HEK293 (cell line): ENCODE results near the gene SEC61A2.

ENCODE experiments used
- EGR2 ChIP-seq: fragments of 450-650 bp; formaldehyde crosslinking; IDR thresholded peaks from 2 replicates; pipeline ENCODE4 v1.5.1; 2016; ENCODE audit warnings: low read depth, missing biosample characterization, missing genetic modification characterization
- GFI1B ChIP-seq: fragments of 450-650 bp; formaldehyde crosslinking; IDR thresholded peaks from 2 replicates; pipeline ENCODE4 v1.5.1; 2016; ENCODE audit warnings: missing biosample characterization, missing genetic modification characterization
- GLI4 ChIP-seq: fragments of 450-650 bp; formaldehyde crosslinking; IDR thresholded peaks from 2 replicates; pipeline ENCODE4 v1.5.1; 2016; ENCODE audit warnings: missing biosample characterization, missing genetic modification characterization
- GLIS1 ChIP-seq: fragments of 450-650 bp; formaldehyde crosslinking; IDR thresholded peaks from 2 replicates; pipeline ENCODE4 v1.5.1; 2016; ENCODE audit warnings: missing biosample characterization, missing genetic modification characterization
- HOXD13 ChIP-seq: sonication (generic); formaldehyde crosslinking; IDR thresholded peaks from 2 replicates; pipeline ENCODE4 v1.8.0; 2022; ENCODE audit warnings: missing genetic modification reagents, borderline replicate concordance
- KLF1 ChIP-seq: fragments of 450-650 bp; formaldehyde crosslinking; IDR thresholded peaks from 2 replicates; pipeline ENCODE4 v1.5.1; 2016; ENCODE audit warnings: missing biosample characterization, missing genetic modification characterization
- MYNN ChIP-seq: fragments of 450-650 bp; formaldehyde crosslinking; IDR thresholded peaks from 2 replicates; pipeline ENCODE4 v1.5.1; 2016; ENCODE audit warnings: missing biosample characterization, missing genetic modification characterization, borderline replicate concordance
- OSR2 ChIP-seq: fragments of 450-650 bp; formaldehyde crosslinking; IDR thresholded peaks from 2 replicates; pipeline ENCODE4 v1.5.1; 2016; ENCODE audit warnings: missing biosample characterization, missing genetic modification characterization
- SCRT1 ChIP-seq: fragments of 450-650 bp; formaldehyde crosslinking; IDR thresholded peaks from 2 replicates; pipeline ENCODE4 v1.5.1; 2016; ENCODE audit warnings: missing biosample characterization, missing genetic modification characterization, borderline replicate concordance
- SP2 ChIP-seq: fragments of 450-650 bp; formaldehyde crosslinking; IDR thresholded peaks from 2 replicates; pipeline ENCODE4 v1.5.1; 2016; ENCODE audit warnings: missing biosample characterization, missing genetic modification characterization
- ZBTB21 ChIP-seq: fragments of 450-650 bp; formaldehyde crosslinking; IDR thresholded peaks from 2 replicates; pipeline ENCODE4 v1.5.1; 2017; ENCODE audit warnings: missing biosample characterization, missing genetic modification characterization
- ZNF114 ChIP-seq: fragments of 450-650 bp; formaldehyde crosslinking; IDR thresholded peaks from 2 replicates; pipeline ENCODE4 v1.5.0; 2017; ENCODE audit warnings: missing biosample characterization, missing genetic modification characterization
- ZNF169 ChIP-seq: fragments of 450-650 bp; formaldehyde crosslinking; IDR thresholded peaks from 2 replicates; pipeline ENCODE4 v1.5.1; 2016; ENCODE audit warnings: missing biosample characterization, missing genetic modification characterization
- ZNF184 ChIP-seq: fragments of 450-650 bp; IDR thresholded peaks from 2 replicates; pipeline ENCODE4 v1.5.1; 2018; ENCODE audit warnings: missing biosample characterization, mild to moderate bottlenecking, missing genetic modification characterization
- ZNF223 ChIP-seq: fragments of 450-650 bp; formaldehyde crosslinking; IDR thresholded peaks from 2 replicates; pipeline ENCODE4 v1.5.1; 2016; ENCODE audit warnings: missing biosample characterization, missing genetic modification characterization
- ZNF23 ChIP-seq: fragments of 450-650 bp; formaldehyde crosslinking; IDR thresholded peaks from 2 replicates; pipeline ENCODE4 v1.5.1; 2016; ENCODE audit warnings: missing biosample characterization, missing genetic modification characterization, borderline replicate concordance
- ZNF354C ChIP-seq: fragments of 450-650 bp; formaldehyde crosslinking; IDR thresholded peaks from 2 replicates; pipeline ENCODE4 v1.5.1; 2016; ENCODE audit warnings: missing biosample characterization, missing genetic modification characterization, low read depth, borderline replicate concordance
- ZNF366 ChIP-seq: fragments of 450-650 bp; formaldehyde crosslinking; conservative IDR thresholded peaks from 2 replicates; pipeline ENCODE4 v1.5.1; 2016; ENCODE audit warnings: missing biosample characterization, missing genetic modification characterization
- ZNF37A ChIP-seq: fragments of 450-650 bp; IDR thresholded peaks from 2 replicates; pipeline ENCODE4 v1.5.1; 2018; ENCODE audit warnings: missing biosample characterization, missing genetic modification characterization
- ZNF514 ChIP-seq: fragments of 450-650 bp; formaldehyde crosslinking; IDR thresholded peaks from 2 replicates; pipeline ENCODE4 v1.5.1; 2016; ENCODE audit warnings: missing biosample characterization, missing genetic modification characterization
- ZNF521 ChIP-seq: fragments of 450-650 bp; formaldehyde crosslinking; IDR thresholded peaks from 2 replicates; pipeline ENCODE4 v1.5.1; 2017; ENCODE audit warnings: missing biosample characterization, mild to moderate bottlenecking, missing genetic modification characterization
- ZNF558 ChIP-seq: fragments of 450-650 bp; formaldehyde crosslinking; IDR thresholded peaks from 2 replicates; pipeline ENCODE4 v1.5.1; 2016; ENCODE audit warnings: missing biosample characterization, missing genetic modification characterization
- ZNF621 ChIP-seq: fragments of 450-650 bp; formaldehyde crosslinking; IDR thresholded peaks from 2 replicates; pipeline ENCODE4 v1.5.1; 2017; ENCODE audit warnings: missing biosample characterization, missing genetic modification characterization
- ZNF624 ChIP-seq: fragments of 450-650 bp; formaldehyde crosslinking; IDR thresholded peaks from 2 replicates; pipeline ENCODE4 v1.5.1; 2017; ENCODE audit warnings: missing biosample characterization, missing genetic modification characterization
- ZNF670 ChIP-seq: fragments of 450-650 bp; formaldehyde crosslinking; IDR thresholded peaks from 2 replicates; pipeline ENCODE4 v1.5.1; 2016; ENCODE audit warnings: missing biosample characterization, missing genetic modification characterization, low read depth
- ZNF747 ChIP-seq: fragments of 450-650 bp; formaldehyde crosslinking; IDR thresholded peaks from 2 replicates; pipeline ENCODE4 v1.5.1; 2016; ENCODE audit warnings: missing biosample characterization, missing genetic modification characterization
- ZNF768 ChIP-seq: fragments of 450-650 bp; formaldehyde crosslinking; IDR thresholded peaks from 2 replicates; pipeline ENCODE4 v1.5.1; 2018; ENCODE audit warnings: missing biosample characterization, mild to moderate bottlenecking, missing genetic modification characterization
- ZNF830 ChIP-seq: fragments of 450-650 bp; IDR thresholded peaks from 2 replicates; pipeline ENCODE4 v1.5.0; 2018; ENCODE audit warnings: missing biosample characterization, missing genetic modification characterization, low read depth, mild to moderate bottlenecking, moderate library complexity
- ZNF837 ChIP-seq: fragments of 450-650 bp; formaldehyde crosslinking; IDR thresholded peaks from 2 replicates; pipeline ENCODE4 v1.5.1; 2016; ENCODE audit warnings: missing biosample characterization, missing genetic modification characterization
- ZSCAN4 ChIP-seq: fragments of 450-650 bp; formaldehyde crosslinking; IDR thresholded peaks from 2 replicates; pipeline ENCODE4 v1.5.1; 2017; ENCODE audit warnings: missing biosample characterization, missing genetic modification characterization
- ZSCAN5A ChIP-seq: fragments of 450-650 bp; formaldehyde crosslinking; IDR thresholded peaks from 2 replicates; pipeline ENCODE4 v1.5.1; 2016; ENCODE audit warnings: missing biosample characterization, missing genetic modification characterization
- TF ChIP-seq, protein P1 (sequence below): fragments of 450-650 bp; formaldehyde crosslinking; IDR thresholded peaks from 2 replicates; pipeline ENCODE4 v1.5.1; 2016; ENCODE audit warnings: missing biosample characterization, missing genetic modification characterization
- TF ChIP-seq, protein P2 (sequence below): fragments of 450-650 bp; IDR thresholded peaks from 2 replicates; pipeline ENCODE4 v1.5.1; 2018; ENCODE audit warnings: missing biosample characterization, missing genetic modification characterization
- TF ChIP-seq, protein P3 (sequence below): fragments of 450-650 bp; formaldehyde crosslinking; IDR thresholded peaks from 2 replicates; pipeline ENCODE4 v1.5.1; 2017; ENCODE audit warnings: missing biosample characterization, missing genetic modification characterization

The SEC61A2 gene

GRCh38 chr10:12195603-12196506, 66.4 kb downstream of the SEC61A2 start, which contains the start of the genes CDC123 and NUDT5 (continued):
- TF ChIP-seq ZNF23 (tag by site-specific recombination): no peak
- no peak for TF ChIP-seq ZNF670 (tag by site-specific recombination)
- TF ChIP-seq GLI4 (tag by site-specific recombination): no peak
- TF ChIP-seq ZSCAN4 (tag by site-specific recombination): 0 out of 2 replicates have a peak, but pooled peaks have one; percentile 38
- TF ChIP-seq ZNF747 (tag by site-specific recombination): no peak
- TF ChIP-seq, protein P1, sequence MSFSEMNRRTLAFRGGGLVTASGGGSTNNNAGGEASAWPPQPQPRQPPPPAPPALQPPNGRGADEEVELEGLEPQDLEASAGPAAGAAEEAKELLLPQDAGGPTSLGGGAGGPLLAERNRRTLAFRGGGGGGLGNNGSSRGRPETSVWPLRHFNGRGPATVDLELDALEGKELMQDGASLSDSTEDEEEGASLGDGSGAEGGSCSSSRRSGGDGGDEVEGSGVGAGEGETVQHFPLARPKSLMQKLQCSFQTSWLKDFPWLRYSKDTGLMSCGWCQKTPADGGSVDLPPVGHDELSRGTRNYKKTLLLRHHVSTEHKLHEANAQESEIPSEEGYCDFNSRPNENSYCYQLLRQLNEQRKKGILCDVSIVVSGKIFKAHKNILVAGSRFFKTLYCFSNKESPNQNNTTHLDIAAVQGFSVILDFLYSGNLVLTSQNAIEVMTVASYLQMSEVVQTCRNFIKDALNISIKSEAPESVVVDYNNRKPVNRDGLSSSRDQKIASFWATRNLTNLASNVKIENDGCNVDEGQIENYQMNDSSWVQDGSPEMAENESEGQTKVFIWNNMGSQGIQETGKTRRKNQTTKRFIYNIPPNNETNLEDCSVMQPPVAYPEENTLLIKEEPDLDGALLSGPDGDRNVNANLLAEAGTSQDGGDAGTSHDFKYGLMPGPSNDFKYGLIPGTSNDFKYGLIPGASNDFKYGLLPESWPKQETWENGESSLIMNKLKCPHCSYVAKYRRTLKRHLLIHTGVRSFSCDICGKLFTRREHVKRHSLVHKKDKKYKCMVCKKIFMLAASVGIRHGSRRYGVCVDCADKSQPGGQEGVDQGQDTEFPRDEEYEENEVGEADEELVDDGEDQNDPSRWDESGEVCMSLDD (tag by site-specific recombination): no peak
- no peak for TF ChIP-seq HOXD13 (CRISPR knock-in tag)
- TF ChIP-seq, protein P2, sequence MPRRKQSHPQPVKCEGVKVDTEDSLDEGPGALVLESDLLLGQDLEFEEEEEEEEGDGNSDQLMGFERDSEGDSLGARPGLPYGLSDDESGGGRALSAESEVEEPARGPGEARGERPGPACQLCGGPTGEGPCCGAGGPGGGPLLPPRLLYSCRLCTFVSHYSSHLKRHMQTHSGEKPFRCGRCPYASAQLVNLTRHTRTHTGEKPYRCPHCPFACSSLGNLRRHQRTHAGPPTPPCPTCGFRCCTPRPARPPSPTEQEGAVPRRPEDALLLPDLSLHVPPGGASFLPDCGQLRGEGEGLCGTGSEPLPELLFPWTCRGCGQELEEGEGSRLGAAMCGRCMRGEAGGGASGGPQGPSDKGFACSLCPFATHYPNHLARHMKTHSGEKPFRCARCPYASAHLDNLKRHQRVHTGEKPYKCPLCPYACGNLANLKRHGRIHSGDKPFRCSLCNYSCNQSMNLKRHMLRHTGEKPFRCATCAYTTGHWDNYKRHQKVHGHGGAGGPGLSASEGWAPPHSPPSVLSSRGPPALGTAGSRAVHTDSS: peak; percentile 95
- no peak for TF ChIP-seq ZNF169 (tag by site-specific recombination)
- peak; percentile 90 for TF ChIP-seq ZSCAN5A (tag by site-specific recombination)
- TF ChIP-seq GLIS1 (tag by site-specific recombination): no peak
- no peak for TF ChIP-seq GFI1B
- no peak for TF ChIP-seq ZNF768
- TF ChIP-seq ZNF354C (tag by site-specific recombination): no peak
- TF ChIP-seq MYNN (tag by site-specific recombination): no peak
- 0 out of 2 replicates have a peak, but pooled peaks have one; percentile 10 for TF ChIP-seq ZNF558
- TF ChIP-seq, protein P3, sequence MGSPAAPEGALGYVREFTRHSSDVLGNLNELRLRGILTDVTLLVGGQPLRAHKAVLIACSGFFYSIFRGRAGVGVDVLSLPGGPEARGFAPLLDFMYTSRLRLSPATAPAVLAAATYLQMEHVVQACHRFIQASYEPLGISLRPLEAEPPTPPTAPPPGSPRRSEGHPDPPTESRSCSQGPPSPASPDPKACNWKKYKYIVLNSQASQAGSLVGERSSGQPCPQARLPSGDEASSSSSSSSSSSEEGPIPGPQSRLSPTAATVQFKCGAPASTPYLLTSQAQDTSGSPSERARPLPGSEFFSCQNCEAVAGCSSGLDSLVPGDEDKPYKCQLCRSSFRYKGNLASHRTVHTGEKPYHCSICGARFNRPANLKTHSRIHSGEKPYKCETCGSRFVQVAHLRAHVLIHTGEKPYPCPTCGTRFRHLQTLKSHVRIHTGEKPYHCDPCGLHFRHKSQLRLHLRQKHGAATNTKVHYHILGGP (tag by site-specific recombination): no peak
- TF ChIP-seq ZNF37A: no peak
- TF ChIP-seq KLF1: no peak
- no peak for TF ChIP-seq ZBTB21
- peak; percentile 40; the same call in 1 of the 2 replicates for TF ChIP-seq ZNF184
- no peak for TF ChIP-seq ZNF624 (tag by site-specific recombination)
- TF ChIP-seq ZNF514 (tag by site-specific recombination): no peak
- 0 out of 2 replicates have a peak, but pooled peaks have one; percentile 9 for TF ChIP-seq SCRT1
- no peak for TF ChIP-seq ZNF830
- no peak for TF ChIP-seq EGR2 (tag by site-specific recombination)
- TF ChIP-seq ZNF621: no peak
- peak; percentile 90 for TF ChIP-seq SP2 (tag by site-specific recombination)
- no peak for TF ChIP-seq ZNF114 (tag by site-specific recombination)
- no peak for TF ChIP-seq ZNF837 (tag by site-specific recombination)
- peak; percentile 100 for TF ChIP-seq ZNF223 (tag by site-specific recombination)
- peak; percentile 52 for TF ChIP-seq ZNF366 (tag by site-specific recombination)
- TF ChIP-seq ZNF521 (tag by site-specific recombination): no peak
- no peak; the same call in 1 of the 2 replicates for TF ChIP-seq OSR2 (tag by site-specific recombination)
